NOMO-1 (cell line): ENCODE results near the gene CD44.

Experiments used
- DNase-seq, 2 experiments: peaks; one replicate each; lab custom pipeline; 2025; ENCODE audit not compliant: unreplicated experiment in 2 of 2; lab: John Stamatoyannopoulos, UW

CD44 gene

DNA sequence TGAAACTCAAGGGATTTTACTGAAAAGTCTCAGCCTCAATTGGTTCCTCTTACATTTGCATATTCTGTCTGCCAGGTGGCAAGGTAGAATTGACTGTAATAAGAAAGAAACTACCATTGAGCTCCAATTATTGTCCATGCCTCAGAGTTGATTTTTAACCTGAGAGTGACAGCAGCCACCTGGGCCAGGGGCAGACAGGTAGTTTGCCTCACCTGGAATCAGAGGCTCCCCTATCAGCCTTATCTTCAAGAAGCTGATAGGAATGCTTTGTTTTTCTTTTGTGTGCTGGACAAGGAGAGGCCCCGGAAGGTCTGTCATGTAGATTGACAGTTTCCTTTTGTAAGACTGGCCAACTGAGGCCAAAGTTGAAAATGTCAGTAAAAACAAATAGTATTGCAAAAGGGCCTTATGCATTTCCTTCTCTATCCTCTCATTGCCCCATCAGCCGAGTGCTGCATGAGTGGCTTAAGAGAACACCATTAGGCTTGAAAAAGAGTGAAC, 34.1 kb downstream of the CD44 start:
- peak; percentile 60 to 73 for DNase-seq

DNA sequence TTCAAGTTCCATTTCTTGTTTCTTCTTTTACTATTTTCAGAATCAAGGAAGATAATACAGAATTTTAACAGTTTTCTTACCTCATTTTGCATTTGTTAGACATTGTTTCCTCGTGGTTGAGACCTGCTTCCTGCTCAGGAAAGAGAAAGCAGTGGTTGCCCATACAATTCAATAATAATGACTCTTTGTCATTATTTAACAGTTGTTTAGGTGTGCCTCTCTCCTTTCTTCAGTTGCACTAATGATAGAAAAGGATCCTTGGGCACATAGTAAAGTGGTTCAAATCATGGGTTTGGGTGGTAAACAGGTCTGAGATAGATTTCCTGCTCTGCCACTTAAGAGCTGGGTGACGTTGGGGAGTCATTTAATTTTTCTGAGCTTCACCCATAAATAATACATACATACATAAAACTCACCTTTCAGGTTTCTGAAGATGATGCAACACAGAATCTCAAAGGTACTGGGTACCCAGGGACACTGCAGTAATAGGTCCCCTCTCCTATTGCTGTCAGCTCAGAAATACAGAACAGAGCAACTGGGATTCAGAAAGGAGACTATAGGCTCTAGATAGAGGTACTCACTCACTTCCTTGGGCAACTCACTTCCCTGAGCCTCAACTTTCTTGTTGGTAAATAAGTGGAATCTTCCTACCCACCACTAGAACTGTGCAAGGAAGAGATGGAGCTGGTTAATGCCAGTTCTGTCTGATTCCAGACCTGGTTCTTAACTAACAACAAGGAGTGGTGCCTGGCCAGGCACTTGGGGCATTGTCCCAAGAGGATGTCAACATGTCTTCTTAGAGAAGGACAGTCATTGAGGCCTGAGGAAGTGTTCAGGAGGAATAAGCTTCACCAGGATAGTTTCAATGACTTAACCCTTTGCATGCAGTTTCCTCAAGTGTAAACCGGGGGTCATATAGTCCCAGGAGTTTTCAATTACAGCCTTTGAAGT, 34.9 kb downstream of the CD44 start:
- no peak for DNase-seq

DNA sequence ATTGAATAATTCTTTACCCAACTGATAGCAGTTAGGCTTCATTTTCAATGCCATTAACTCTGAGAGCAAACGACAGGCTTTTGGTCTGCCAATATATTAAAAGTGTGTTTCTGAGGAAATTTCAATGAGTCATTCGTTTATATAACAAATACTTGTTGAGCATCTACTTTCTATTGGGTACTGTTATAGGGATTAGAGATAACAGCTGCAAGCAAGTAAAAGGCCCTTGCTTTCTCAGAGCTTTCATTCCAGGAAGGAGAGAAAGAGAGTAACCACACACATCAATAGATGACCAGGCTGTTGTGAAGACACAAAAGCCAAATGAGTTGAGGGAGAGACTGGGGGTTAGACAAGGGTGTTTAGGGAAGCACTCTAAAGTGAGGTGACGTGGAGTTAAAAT, 35.7 kb downstream of the CD44 start:
- DNase-seq = no peak

DNA sequence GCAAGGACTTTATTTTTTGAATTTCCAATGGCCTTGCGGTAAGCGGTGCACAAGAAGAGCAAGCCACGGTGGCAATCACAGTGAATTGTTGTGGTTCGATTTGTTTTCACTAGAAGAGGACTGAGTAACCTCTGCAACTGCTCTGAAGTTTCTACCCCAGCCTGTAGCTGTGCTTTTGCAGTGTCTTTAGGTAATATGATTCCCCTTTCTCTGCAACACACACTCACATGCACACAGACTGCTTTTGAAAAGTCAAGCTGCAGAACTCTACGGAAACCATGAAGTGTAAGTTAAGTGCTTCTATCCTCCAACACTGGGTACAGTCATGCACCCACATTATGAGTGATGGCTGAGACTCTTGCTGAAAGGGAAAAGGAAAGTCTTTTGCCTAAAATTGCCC, 38.4 kb downstream of the CD44 start:
- DNase-seq = no peak

DNA sequence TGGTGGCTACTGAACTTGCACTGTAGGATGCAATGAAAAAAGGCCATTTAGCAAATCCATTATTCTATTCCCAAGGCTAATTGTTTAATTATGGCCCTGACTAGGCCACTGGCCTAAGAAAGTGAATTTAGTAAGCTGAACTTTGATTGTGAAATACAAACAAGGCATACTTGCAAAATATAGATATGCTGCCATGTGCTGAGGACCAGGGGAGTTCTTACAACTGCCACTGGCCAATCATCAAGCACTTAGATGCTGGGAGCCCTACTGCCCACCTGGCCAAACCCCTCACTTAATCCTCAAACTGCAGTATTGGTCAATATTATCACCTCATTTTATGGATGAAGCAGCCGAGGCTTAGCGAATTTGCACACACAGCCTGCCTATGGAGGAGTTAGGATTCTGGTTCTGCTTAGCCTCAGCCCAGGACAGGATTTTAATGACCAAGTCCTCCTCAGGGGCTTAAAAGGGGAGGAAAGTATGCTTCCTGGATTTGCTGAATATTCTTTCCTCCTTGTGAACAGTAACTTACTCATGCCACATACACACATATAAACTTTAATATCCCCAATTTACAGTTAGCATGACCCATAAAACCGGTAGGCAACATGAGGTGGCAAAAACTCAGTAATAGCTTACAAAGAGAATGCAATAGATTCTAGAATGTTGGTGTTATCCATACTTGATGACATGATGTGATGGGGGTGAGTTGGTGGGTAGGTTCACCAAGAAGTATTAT, 39.3 kb downstream of the CD44 start:
- no peak for DNase-seq

DNA sequence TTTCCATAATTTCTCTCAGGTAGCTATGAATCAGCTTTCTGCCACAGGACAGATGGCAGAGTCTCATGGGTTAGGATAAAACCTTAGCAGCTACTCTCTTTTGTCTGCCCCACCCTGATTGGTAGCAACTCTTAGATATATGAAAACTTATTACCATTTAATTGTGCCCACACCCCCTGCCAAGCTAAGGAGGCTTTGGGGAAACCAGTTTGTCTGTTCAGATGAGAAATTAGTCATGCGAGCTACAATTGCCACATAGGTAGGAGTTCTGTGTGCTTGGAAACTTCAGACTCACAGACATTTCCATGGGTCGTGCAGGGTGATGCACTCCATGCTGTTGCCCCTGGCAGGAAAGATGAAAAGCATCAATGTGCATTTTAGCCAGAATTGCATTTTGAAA, 39.9 kb downstream of the CD44 start:
- DNase-seq = no peak

GRCh38 chr11:35179466-35180135, 40.6 kb downstream of the CD44 start:
- DNase-seq = no peak

- no peak for DNase-seq
Measured at GRCh38 chr11:35180317-35181233, 41.6 kb downstream of the CD44 start.

DNA sequence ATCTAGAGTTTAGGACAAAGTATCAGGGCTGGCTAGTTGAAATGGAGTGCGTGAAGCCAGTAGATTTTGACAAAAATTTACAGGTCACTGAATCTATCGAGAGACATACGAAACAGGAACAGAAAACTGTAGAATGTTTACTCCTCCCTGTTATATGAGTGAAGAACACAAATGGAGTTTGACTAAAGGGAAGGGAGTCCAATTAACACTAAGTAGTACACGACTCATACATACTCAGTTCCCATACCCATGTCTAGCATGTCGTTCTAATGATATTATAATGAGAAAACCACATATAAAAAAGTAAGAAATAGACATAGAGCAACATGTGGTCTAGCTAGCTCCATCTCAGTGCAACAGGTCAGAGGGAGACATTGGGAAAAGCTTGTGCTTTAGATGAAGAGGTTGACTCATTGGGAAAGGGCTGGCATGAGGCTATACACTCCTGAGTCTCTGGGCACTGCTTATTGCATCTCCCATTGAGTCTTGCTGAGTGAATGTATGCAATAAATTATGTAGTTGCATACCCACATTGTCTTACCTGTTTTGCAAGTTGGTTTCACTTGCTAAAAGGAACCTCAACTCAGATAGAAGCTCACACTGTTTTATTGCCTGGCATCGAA, 43.5 kb downstream of the CD44 start:
- peak in 1 of 2 experiments; percentile 19 for DNase-seq

DNA sequence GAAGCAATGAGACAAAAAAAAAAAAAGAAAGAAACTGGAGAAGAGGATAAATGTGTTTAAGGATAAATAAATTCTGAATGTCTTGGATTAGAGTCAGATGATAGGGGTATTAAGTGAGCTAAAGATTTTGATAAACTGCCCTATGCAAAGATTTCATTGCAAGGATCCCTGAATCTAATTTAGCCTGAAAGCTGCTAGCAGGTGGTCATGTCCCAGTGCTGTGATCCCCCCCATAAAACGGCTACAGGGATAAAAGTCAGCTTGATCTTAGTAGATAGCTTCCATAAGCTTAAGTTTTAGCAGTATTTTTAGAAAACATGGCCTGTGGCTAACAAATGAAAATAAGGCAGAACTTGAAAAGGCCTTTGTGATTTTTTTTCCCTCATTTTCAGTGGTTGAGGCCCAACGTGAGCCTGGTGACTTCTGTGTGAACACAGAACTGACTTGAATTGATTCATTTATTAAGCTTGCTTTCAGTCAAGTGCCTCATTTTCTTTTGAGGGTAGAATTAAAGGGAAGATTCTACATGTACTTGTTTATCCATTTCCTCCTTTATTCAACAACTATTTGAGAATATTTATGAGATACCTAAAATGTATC, 44.5 kb downstream of the CD44 start:
- DNase-seq = no peak

DNA sequence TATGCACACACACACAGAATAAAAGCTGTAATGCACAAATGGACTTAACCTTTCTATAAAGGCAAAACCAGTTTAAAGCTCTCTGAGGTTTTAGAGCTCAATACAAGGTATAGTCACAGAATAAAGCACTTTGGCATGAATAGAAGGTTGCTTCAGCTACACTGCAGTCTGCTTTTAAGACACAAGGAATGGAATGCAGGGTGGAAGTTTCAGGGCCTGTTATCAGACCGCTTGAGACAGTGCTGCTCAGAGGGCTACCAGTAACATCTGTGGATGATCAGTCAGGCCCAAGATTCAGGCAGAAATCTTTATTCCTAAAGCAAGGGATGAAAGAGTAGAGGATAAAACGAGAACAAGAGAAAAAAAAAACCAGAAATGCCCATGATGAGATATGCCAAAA, 46.7 kb downstream of the CD44 start:
- no peak for DNase-seq

DNA sequence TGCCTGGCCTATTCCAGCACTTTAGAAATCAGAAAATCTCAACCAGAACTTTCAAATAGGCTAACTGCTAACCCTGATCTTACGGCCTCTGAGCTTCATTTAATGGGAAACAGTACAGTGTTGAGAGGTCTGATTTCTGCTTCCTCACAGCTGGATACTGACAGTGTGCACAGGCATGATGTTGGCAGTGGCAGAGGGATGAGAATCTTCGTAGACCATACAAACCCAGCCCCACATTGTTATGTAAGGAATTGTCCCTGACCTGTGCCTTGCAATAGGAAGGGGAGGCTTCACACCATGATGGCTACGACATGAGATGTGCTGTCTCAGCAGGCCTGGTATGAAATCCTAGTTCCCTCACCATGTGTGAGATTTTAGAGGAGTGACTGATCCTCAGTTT, 49.0 kb downstream of the CD44 start:
- DNase-seq = no peak

DNA sequence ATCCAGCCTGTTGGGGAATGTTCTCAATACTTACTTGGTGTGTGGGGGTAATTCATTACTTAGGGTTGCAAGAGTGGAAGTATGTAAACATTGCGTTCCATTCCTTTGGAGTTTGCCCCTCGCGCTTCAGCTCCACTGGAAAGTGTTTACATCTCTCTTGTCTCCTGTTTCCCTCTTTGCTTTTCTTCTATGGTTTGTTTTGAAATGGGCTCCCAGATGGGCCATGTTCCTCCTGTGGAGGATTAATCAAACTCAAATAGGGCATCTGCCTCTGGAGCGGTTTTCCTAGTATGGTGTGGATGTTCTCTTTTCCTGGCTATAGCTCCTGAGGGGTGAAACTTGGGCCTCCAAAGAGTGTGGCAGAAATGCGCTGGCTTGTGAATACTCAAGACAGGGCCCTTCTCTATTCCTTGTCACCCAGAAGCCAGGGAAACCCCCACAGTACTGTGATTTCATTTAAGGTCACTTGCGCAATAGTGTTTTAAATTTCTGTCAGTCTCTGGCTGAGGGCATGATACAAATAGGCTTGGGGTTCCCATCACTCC, 51.9 kb downstream of the CD44 start:
- DNase-seq = peak; percentile 5 to 17

DNA sequence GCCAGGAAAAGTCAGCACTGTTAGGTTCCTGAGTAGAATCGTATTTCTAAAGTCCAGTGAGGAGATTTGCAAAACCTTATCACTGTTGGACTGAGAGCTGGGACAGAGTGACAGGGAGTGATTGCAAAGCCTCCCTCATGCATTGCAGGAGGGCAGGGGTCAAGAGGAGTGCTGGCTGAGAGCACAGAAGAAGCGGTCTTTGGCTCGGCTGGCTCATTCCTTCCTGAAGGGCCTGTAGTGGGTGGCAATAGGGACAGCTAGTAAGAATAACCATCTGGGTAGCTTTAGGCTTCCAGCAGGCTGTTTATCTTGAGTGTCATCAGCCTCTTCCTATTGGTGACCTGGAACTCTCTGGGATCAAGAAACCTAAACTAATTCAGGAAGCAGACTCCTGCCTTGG, 53.4 kb downstream of the CD44 start:
- no peak for DNase-seq

- no peak for DNase-seq
Measured at GRCh38 chr11:35193767-35194166, 54.8 kb downstream of the CD44 start.

DNA sequence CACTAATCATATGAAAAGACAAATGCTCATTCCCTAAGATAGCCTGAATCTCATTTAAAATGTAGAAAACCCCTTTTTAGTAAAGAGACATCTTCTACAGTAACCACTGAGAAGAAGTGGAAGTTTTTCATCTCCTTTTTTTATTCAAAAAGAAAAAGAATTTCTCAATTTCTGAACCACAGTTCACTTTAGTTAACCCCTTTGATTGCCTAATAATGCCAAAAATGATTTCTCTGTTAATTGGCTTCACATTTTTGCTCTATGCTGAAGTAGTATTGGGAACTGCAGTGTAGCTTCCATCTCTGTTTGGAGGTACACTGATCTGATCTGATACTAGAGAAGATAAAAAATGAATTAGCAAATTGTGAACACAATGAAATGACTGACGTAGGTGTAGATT, 58.3 kb downstream of the CD44 start:
- peak; percentile 28 to 67 for DNase-seq

GRCh38 chr11:35200811-35201341, 61.9 kb downstream of the CD44 start:
- no peak for DNase-seq

- DNase-seq = no peak
Measured at GRCh38 chr11:35204614-35205013, 65.6 kb downstream of the CD44 start.

GRCh38 chr11:35206616-35207015, 67.6 kb downstream of the CD44 start:
- no peak for DNase-seq
